ENCODE data around the gene HARBI1. TPM values are rescaled to one million over a fixed set of nuclear protein-coding genes. Genes with fewer than 3 reads are reported as not detected.
"Not testable (repeated sequence)": the region's sequence is repeated elsewhere in the genome, so short reads cannot be mapped to it uniquely, and the experiment has no call there.

The HARBI1 gene
- total RNA-seq, 2 experiments from 2014 or later = 18.2 to 18.7 TPM

- H3K9me3 ChIP-seq (ENCODE audit: control insufficient read depth in 1 of 2, insufficient read depth in 1 of 2, low read length in 2 of 2) = no peaks in the 10 kb centered on the region
- Mint-ChIP-seq H3K9me3 (no peaks in the 10 kb centered on the region), H3K27ac (peak overlapping the region; percentile 39), H3K4me3 (peak overlapping the region; percentile 78), H3K27me3 (no peaks in the 10 kb centered on the region), H3K36me3 (ENCODE audit: low read depth) (peaks cover 44% of the 10 kb centered on the region), H3K4me1 (ENCODE audit: low read depth) (peaks cover 64% of the 10 kb centered on the region)
- no peak overlapping the region for H3K27ac ChIP-seq (ENCODE audit: low read depth in 1 of 2, low read length in 2 of 2)
- H3K4me3 ChIP-seq (ENCODE audit: low read length) = no peak overlapping the region
- ATAC-seq (ENCODE audit: poor library complexity) = no peak
- no peak for DNase-seq
- H3K4me1 ChIP-seq (ENCODE audit: insufficient read depth, low read length) = peaks cover 33% of the 10 kb centered on the region
- H3K27me3 ChIP-seq (ENCODE audit: control insufficient read depth in 1 of 2, insufficient read depth in 2 of 2, low read length in 2 of 2) = no peaks in the 10 kb centered on the region
- intact Hi-C loops (cut with DNase I, micrococcal nuclease) = loop anchor here in 1 of 2 experiments (5.0 to 10.0 kb wide), 3 partner anchors 344 to 674 kb away; partner anchors contain the start of genes CSTPP1 and PEX16
- TF ChIP-seq CTCF (IDR thresholded peaks at IDR 0.05) = no peak
- ChIA-PET CTCF (interaction anchor here (1.6 kb wide), 1 partner anchor 27 kb away, joined by 7 read pairs; the partner anchor contains the start of gene ATG13), POLR2A (interaction anchor here (0.6 to 0.8 kb wide), 2 partner anchors 12 to 30 kb away, joined by 3 to 4 read pairs; no protein-coding TSS in a partner anchor)
- H3K36me3 ChIP-seq (ENCODE audit: insufficient read depth, low read length) = peaks cover 7% of the 10 kb centered on the region
Measured at GRCh38 chr11:46590740-46591605, 26.1 kb downstream of the HARBI1 start.

- H3K36me3 ChIP-seq (ENCODE audit: insufficient read depth, low read length) = peaks cover 7% of the 10 kb centered on the region
- H3K27ac Mint-ChIP-seq = no peak overlapping the region
- TF ChIP-seq CTCF (IDR thresholded peaks at IDR 0.05) = no peak
- peaks cover 43% of the 10 kb centered on the region for H3K36me3 Mint-ChIP-seq (ENCODE audit: low read depth)
- H3K4me3 Mint-ChIP-seq = peak overlapping the region; percentile 11
- H3K4me1 Mint-ChIP-seq (ENCODE audit: low read depth) = peaks cover 59% of the 10 kb centered on the region
- CTCF ChIA-PET = interaction anchor here (1.5 kb wide), 1 partner anchor 583 kb away, joined by 3 read pairs; no protein-coding TSS in a partner anchor
- H3K27me3 ChIP-seq (ENCODE audit: control insufficient read depth in 1 of 2, insufficient read depth in 2 of 2, low read length in 2 of 2) = no peaks in the 10 kb centered on the region
- intact Hi-C loops (cut with DNase I, micrococcal nuclease) = no loop called here
- DNase-seq = no peak
- no peak overlapping the region for H3K27ac ChIP-seq (ENCODE audit: low read depth in 1 of 2, low read length in 2 of 2)
- H3K4me1 ChIP-seq (ENCODE audit: insufficient read depth, low read length) = peaks cover 33% of the 10 kb centered on the region
- no peaks in the 10 kb centered on the region for H3K9me3 Mint-ChIP-seq
- no peak overlapping the region for H3K4me3 ChIP-seq (ENCODE audit: low read length)
- ATAC-seq (ENCODE audit: poor library complexity) = no peak
- no peaks in the 10 kb centered on the region for H3K27me3 Mint-ChIP-seq
- no peaks in the 10 kb centered on the region for H3K9me3 ChIP-seq (ENCODE audit: control insufficient read depth in 1 of 2, insufficient read depth in 1 of 2, low read length in 2 of 2)
- POLR2A ChIA-PET = interaction anchor here (0.7 kb wide), 1 partner anchor 543 kb away, joined by 3 read pairs; no protein-coding TSS in a partner anchor
Measured at GRCh38 chr11:46588915-46589314, 28.1 kb downstream of the HARBI1 start.

- TF ChIP-seq CTCF (IDR thresholded peaks at IDR 0.05) = no peak
Measured at GRCh38 chr11:46588131-46588530, 28.9 kb downstream of the HARBI1 start.

GRCh38 chr11:46583513-46583912, 33.5 kb downstream of the HARBI1 start:
- ATAC-seq (ENCODE audit: poor library complexity); intact Hi-C loops (cut with DNase I, micrococcal nuclease); H3K4me3 ChIP-seq (ENCODE audit: low read length); CTCF ChIA-PET; H3K9me3 Mint-ChIP-seq; H3K27me3 Mint-ChIP-seq; DNase-seq; H3K27ac Mint-ChIP-seq; H3K9me3 ChIP-seq (ENCODE audit: control insufficient read depth in 1 of 2, insufficient read depth in 1 of 2, low read length in 2 of 2); H3K4me3 Mint-ChIP-seq; H3K36me3 ChIP-seq (ENCODE audit: insufficient read depth, low read length); POLR2A ChIA-PET; H3K27ac ChIP-seq (ENCODE audit: low read depth in 1 of 2, low read length in 2 of 2); H3K4me1 ChIP-seq (ENCODE audit: insufficient read depth, low read length); H3K27me3 ChIP-seq (ENCODE audit: control insufficient read depth in 1 of 2, insufficient read depth in 2 of 2, low read length in 2 of 2): not testable (repeated sequence)
- Mint-ChIP-seq H3K4me1 (ENCODE audit: low read depth) (peaks cover 48% of the 10 kb centered on the region), H3K36me3 (ENCODE audit: low read depth) (peaks cover 40% of the 10 kb centered on the region)

More at GRCh38 chr11:46588131-46588530, 28.9 kb downstream of the HARBI1 start:
- intact Hi-C loops (cut with DNase I, micrococcal nuclease) = no loop called here
- ChIA-PET POLR2A (interaction anchor here (0.7 kb wide), 1 partner anchor 18 kb away, joined by 4 read pairs; no protein-coding TSS in a partner anchor), CTCF (no interaction called here)
- H3K4me1 Mint-ChIP-seq (ENCODE audit: low read depth) = peaks cover 53% of the 10 kb centered on the region
- H3K36me3 ChIP-seq (ENCODE audit: insufficient read depth, low read length) = peaks cover 7% of the 10 kb centered on the region
- H3K27me3 Mint-ChIP-seq = no peaks in the 10 kb centered on the region
- H3K4me3 Mint-ChIP-seq = no peak overlapping the region
- DNase-seq (no peak), ATAC-seq (ENCODE audit: poor library complexity) (no peak)
- H3K9me3 ChIP-seq (ENCODE audit: control insufficient read depth in 1 of 2, insufficient read depth in 1 of 2, low read length in 2 of 2) = no peaks in the 10 kb centered on the region
- H3K9me3 Mint-ChIP-seq = no peaks in the 10 kb centered on the region
- H3K27ac ChIP-seq (ENCODE audit: low read depth in 1 of 2, low read length in 2 of 2) = no peak overlapping the region
- no peaks in the 10 kb centered on the region for H3K27me3 ChIP-seq (ENCODE audit: control insufficient read depth in 1 of 2, insufficient read depth in 2 of 2, low read length in 2 of 2)
- H3K4me3 ChIP-seq (ENCODE audit: low read length) = no peak overlapping the region
- peaks cover 30% of the 10 kb centered on the region for H3K4me1 ChIP-seq (ENCODE audit: insufficient read depth, low read length)
- H3K36me3 Mint-ChIP-seq (ENCODE audit: low read depth) = peaks cover 37% of the 10 kb centered on the region
- H3K27ac Mint-ChIP-seq = no peak overlapping the region
